DMS 273 (cell line): ENCODE data around the gene AK5.

Experiments used
- DNase-seq: peaks from one replicate; lab custom pipeline; 2025; ENCODE audit not compliant: unreplicated experiment; lab: John Stamatoyannopoulos, UW

The AK5 gene

GRCh38 chr1:77539519-77540142, 257.8 kb downstream of the AK5 start:
- peak; percentile 65 for DNase-seq

- no peak for DNase-seq
These were observed 258.8 kb downstream of the AK5 start for GRCh38 chr1:77540501-77541161.

GRCh38 chr1:77541162-77541545, 259.3 kb downstream of the AK5 start:
- no peak for DNase-seq

GRCh38 chr1:77542813-77543420, 261.1 kb downstream of the AK5 start:
- DNase-seq = no peak

- no peak for DNase-seq
These were observed 262.1 kb downstream of the AK5 start for GRCh38 chr1:77543822-77544448.

- no peak for DNase-seq
These were observed 263.0 kb downstream of the AK5 start for GRCh38 chr1:77544845-77545244.

GRCh38 chr1:77545970-77546369, 264.2 kb downstream of the AK5 start:
- no peak for DNase-seq

GRCh38 chr1:77546890-77547289, 265.1 kb downstream of the AK5 start:
- no peak for DNase-seq

GRCh38 chr1:77548285-77548684, 266.5 kb downstream of the AK5 start:
- DNase-seq = no peak

GRCh38 chr1:77550135-77550534, 268.3 kb downstream of the AK5 start:
- DNase-seq = no peak

- no peak for DNase-seq
These were observed 270.8 kb downstream of the AK5 start for GRCh38 chr1:77552626-77553025.

GRCh38 chr1:77553568-77554291, 271.9 kb downstream of the AK5 start:
- DNase-seq = no peak

GRCh38 chr1:77556045-77556444, 274.2 kb downstream of the AK5 start:
- peak; percentile 9 for DNase-seq

- DNase-seq = no peak
These were observed 275.2 kb downstream of the AK5 start for GRCh38 chr1:77557053-77557452.

GRCh38 chr1:77558591-77559164, 276.9 kb downstream of the AK5 start:
- no peak for DNase-seq

- no peak for DNase-seq
These were observed 278.9 kb downstream of the AK5 start for GRCh38 chr1:77560741-77561140.

GRCh38 chr1:77562596-77563150, 280.9 kb downstream of the AK5 start:
- no peak for DNase-seq

GRCh38 chr1:77565321-77565720, 283.5 kb downstream of the AK5 start:
- DNase-seq = no peak

- no peak for DNase-seq
These were observed 289.8 kb downstream of the AK5 start for GRCh38 chr1:77571642-77572041.

- no peak for DNase-seq
These were observed 297.7 kb downstream of the AK5 start for GRCh38 chr1:77579547-77579946.

GRCh38 chr1:77582905-77583304, 301.1 kb downstream of the AK5 start:
- no peak for DNase-seq
